GM19043 (cell line): ENCODE measurements around the gene USP15.
"Not testable (repeated sequence)": the region's sequence is repeated elsewhere in the genome, so short reads cannot be mapped to it uniquely, and the experiment has no call there.

Source experiments
- ATAC-seq: cut with Tn5 transposase; IDR thresholded peaks from one replicate; pipeline ENCODE4 v1.9.1; 2021; ENCODE audit warnings: low read depth; ENCODE audit not compliant: unreplicated experiment

The USP15 gene

DNA sequence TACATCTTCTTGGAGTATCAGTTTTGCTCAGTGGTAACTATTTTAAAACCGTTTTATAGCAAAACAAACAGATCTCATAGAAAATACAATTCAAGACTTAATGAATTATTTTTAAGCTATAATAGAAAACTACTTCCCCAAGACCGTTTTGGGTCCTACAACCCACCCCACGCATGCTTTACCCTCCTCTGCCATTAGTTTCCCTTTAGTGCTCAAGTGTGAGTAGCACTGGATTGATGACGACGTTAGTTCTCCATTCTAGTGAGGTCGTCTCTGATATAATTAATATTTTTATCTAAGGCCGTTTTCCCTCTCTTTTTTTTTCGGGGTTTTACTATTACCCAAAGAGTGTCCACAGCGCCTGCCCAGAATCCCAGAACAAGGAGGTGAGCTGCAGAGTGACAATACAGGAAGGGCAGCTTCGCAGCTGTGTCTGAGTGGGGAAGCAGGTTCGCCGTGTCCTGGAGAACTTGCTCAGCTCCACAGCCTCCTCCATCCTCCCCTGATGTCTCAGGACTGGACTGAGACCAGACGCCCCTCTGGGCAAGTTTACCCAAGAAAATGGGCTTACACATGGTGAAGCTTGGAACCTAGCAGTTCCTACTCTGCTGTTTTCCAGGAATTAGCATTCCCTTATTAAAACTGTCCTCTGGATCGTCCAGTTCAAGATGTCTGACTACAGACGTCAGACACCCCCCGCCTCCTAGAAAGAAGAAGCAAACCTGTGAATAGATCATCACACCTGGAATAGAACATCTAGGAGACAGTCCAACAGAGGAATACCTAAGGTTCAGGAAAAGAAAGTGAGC lies 174.5 kb downstream of the USP15 start:
- no peak for ATAC-seq

DNA sequence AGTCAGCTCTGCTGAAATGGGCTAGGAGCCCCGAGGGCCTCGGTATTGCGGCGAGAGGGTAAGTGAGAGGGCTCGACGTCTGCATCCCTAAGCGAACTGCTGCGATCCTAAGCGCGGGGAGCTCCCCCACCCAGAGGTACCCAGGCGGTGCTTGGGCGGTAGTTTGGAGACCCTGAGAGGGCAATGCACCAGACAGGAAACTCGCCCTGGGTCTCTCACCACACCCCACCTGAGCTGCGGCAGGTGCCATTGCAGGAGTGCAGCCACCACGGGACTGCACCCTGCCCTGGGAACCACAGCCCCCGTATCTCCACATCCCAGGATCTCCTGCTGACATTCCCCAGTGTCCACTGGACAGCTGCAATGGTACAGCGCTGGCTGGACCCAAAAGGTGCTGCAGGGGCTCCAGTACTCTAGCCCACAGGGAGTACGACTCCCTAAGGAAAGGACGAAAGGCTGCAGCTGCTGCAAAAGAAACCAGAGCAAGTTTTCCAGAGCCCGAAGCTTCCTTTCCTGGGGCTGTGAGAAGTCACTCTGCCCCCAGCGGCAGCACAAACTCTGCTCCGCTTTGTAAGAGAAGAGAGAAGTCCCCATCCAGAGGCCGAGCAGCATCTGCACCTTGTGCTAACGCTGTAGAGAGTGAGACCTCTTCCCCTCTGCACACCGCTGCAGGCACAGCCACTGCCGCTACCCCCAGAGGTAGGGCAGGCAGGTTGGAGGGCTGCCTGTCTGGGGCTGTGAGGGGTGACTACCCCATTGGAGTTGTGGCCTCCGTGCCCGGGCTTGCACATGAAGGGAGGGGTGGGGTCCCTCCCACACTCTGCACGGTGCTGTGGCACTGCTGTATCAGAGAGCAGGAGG lies 175.3 kb downstream of the USP15 start:
- ATAC-seq: peak; percentile 88

DNA sequence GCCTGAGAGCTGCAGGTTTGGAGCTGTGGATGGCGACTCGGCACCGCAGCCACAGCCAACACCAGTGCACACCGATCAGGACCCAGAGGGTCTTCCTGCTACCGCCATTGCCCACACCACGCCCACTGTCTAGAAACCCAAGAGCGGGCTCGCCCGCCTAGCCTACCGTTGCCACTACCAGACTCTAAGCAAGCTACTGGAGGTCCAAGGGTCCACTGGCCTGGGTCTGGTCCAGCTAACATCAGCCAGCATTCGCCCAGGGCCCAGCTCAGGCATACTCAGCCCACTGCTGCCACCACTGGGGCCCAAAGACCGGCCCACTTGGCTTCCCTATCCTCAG lies 175.9 kb downstream of the USP15 start:
- ATAC-seq: no peak

DNA sequence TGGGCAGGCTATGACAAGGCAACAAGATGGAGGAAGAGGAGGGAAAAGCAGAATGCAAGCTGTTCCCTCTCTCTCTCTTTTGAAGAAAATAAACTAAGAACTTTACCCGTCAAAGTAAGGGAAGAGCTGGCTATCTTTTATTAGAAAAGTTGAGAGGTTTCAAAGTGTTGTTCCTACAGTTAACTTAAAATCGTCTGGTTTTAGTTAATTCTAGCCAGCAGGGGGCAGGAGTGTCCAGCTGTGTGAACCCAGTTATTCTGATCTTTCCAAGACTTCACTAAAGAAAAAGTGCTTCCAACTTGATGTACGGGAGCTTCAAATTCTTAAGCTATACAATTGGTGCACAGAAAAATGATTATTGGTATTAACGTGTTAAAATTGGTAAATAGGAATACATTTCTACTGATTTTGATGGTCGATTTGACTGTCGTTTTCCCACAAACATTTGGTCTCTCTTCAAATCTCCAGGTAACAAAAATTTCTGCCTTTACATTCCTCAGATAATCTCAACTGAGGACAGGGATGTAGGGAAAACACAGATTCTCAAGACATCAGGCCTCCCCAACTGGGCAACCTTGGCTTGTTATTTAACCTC lies 178.0 kb downstream of the USP15 start:
- no peak for ATAC-seq

DNA sequence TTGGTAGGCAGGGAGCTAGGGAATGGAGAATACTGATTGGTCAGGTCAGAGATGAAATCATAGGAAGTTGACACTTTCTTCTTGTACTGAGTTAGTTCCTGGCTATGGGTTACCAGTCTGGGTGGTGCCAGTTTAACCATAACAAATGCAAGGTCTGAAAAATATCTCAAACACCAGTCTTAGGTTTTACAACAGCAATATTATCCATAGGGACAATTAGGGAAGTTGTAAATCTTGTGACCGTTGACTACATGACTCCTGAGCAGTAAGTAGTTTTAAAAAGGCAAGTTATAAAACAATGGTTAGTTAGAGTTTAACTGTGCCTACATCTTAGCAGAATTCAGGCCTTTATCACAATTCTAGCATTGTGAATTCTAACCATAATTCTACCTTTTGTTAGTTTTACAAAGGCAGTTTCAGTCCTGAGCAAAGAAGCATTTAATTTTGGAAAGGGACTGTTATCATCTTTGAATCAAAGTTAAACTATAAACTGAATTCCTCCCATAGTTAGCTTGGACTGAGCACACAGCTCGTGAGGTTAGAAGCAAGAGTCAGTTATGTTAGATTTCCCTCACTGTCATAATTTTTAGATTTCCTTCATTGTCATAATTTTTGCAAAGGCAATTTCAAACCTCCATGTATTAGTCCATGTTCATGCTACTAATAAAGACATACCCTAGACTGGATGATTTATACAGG lies 186.7 kb downstream of the USP15 start:
- no peak for ATAC-seq

DNA sequence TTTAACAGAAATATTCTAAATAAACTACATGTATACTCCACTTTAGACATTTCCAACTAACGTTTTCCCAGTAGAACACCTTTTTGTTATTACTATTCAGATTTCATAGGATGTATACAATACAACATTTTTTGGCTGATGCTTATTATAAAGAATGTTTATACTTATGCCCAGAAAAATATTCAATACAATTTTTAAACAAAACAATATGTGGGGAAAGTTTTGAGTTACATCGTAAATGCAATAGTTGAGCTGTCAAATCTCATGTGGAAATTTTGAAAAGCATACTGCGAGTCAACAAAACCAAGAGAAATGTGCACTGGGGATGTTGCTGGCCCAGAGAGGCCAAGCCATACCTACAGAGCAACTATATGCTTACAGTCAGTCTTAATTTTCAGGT lies 188.2 kb downstream of the USP15 start:
- ATAC-seq: no peak

DNA sequence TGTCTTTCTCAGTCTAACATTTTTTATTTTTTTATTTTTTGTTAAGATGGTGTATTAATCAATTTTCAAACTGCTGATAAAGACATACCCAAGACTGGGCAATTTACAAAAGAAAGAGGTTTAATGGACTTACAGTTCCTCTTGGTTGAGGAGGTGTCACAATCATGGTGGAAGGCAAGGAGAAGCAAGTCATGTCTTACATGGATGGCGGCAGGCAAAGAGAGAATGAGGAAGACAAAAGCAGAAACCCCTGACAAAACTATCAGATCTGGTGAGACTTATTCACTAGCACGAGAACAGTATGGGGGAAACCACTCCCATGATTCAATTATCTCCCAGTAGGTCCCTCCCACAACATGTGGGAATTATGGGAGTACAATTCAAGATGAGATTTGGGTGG lies 195.2 kb downstream of the USP15 start:
- ATAC-seq: not testable (repeated sequence)

DNA sequence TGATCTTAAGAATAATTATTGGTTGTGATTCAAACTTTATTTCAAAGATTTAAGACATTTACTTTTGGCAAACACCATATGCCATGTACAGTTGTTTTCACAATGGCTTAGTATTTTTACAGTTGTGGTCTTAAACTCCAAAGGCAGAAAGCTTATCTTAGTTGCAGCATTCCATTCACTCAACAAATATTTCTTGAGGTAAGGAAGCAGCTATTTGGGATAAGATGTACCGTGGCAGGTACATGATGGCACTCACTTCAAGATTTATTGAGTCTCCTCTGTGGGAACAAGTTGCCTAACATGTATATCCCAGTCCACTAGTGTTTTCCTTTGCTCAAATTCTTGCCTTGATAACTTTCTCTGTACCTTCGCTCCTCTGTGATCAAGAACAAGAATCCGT lies 198.4 kb downstream of the USP15 start:
- ATAC-seq: no peak

DNA sequence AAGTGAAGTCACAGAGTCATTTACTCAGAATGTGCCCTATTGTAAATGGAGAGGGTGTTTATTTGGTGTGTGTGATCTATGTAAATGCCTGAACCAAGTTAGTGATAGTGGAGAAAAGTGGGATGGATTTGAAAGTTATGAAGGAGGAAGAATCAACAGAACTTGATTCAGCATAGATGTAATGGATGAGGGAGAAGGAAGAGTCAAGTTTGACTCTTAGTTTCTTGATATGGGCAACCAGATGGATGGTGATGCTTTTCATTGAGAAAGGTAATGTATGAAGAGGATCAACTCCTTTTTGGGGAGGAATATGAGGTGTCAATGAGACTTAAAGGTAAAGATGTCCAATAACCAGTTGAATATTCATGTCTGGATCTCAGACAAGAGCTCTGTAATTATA lies 199.8 kb downstream of the USP15 start:
- no peak for ATAC-seq

DNA sequence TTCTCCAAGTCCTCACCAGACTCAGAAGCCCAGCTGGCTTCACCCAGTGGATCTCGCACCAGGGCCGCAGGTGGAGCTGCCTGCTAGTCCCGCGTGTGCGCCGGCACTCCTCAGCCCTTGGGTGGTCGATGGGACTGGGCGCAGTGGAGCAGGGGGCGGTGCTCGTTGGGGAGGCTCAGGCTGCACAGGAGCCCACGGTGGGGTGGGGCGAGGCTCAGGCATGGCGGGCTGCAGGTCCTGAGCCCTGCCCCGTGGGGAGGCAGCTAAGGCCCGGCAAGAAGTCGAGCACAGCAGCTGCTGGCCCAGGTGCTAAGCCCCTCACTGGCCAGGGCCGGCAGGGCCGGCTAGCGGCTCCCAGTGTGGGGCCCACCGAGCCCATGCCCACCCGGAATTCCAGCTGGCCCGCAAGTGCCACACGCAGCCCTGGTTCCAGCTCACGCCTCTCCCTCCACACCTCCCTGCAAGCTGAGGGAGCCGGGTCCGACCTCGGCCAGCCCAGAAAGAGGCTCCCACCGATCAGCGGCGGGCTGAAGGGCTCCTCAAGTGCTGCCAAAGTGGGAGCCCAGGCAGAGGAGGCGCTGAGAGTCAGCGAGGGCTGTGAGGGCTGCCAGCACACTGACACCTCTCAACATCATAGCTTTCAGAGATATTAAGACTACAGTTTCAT lies 201.1 kb downstream of the USP15 start:
- not testable (repeated sequence) for ATAC-seq

DNA sequence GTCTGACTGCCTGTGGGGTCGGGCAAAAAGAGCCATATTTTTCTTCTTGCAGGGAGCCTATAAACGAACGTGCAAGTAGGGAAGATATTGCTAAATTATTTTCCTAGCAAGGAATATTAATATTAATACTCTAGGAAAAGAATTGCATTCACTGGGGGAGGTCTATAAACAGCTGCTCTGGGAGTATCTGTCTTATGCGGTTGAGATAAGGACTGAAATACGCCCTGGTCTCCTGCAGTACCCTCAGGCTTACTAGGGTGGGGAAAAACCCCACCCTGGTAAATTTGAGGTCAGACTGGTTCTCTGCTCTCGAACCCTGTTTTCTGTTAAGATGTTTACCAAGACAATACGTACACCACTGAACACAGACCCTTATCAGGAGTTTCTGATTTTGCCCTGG lies 203.0 kb downstream of the USP15 start:
- not testable (repeated sequence) for ATAC-seq
